ENCODE data around the gene PIGU. TPM values are rescaled to one million over a fixed set of nuclear protein-coding genes. Genes with fewer than 3 reads are reported as not detected.

PIGU gene
- total RNA-seq, 1 donor from 2014 or later = 40.1 TPM

GRCh38 chr20:34560614-34561013, 116.3 kb downstream of the PIGU start:
- no peak for DNase-seq (ENCODE audit: low spot score)
- Mint-ChIP-seq H3K27ac (no peak overlapping the region), H3K9me3 (no peaks in the 10 kb centered on the region), H3K27me3 (ENCODE audit: insufficient read depth, low read depth) (peaks cover 2% of the 10 kb centered on the region), H3K4me1 (no peaks in the 10 kb centered on the region), H3K36me3 (peaks cover 2% of the 10 kb centered on the region), H3K4me3 (no peak overlapping the region)
- Histone ChIP-seq H3K4me1 (no peaks in the 10 kb centered on the region), H3K27me3 (peaks cover 30% of the 10 kb centered on the region), H2AFZ (replicated peaks) (no peak overlapping the region), H3K9ac (no peak overlapping the region), H4K20me1 (ENCODE audit: low read depth) (peaks cover 11% of the 10 kb centered on the region), H3K36me3 (no peaks in the 10 kb centered on the region), H3K4me2 (no peak overlapping the region), H3K27ac (no peak overlapping the region), H3K9me3 (ENCODE audit: low read depth) (no peaks in the 10 kb centered on the region), H3K79me2 (ENCODE audit: low read depth) (no peaks in the 10 kb centered on the region), H3F3A (ENCODE audit: low read depth) (peaks cover 12% of the 10 kb centered on the region), H3K4me3 (no peak overlapping the region)
- TF ChIP-seq CTCF (IDR thresholded peaks at IDR 0.05) (no peak), EZH2 (IDR thresholded peaks at IDR 0.05) (no peak), EZH2phosphoT487 (IDR thresholded peaks at IDR 0.05) (no peak)

DNA sequence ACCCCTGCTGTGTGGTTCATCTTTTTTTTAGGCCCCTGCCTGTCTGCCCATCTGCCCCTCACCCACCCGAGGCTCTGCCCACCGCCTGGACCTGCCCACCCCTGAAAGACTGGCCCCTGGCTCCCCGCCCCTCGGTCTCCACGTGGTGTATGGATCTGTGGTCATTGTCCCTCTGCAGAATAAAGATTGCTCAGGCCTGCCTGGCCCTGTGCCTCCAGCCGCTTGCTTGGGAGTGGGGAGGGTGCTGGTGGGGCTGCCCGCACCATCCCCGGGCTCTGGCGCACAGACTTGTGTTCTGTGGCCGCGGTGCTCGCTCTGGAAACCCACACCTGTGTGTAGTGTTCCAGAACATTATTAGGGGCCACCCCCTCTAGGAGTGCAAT, 116.8 kb downstream of the PIGU start:
- Histone ChIP-seq H3K79me2 (ENCODE audit: low read depth) (no peaks in the 10 kb centered on the region), H3K36me3 (no peaks in the 10 kb centered on the region), H3F3A (ENCODE audit: low read depth) (peaks cover 12% of the 10 kb centered on the region), H2AFZ (replicated peaks) (no peak overlapping the region), H3K9ac (no peak overlapping the region), H3K4me2 (no peak overlapping the region), H3K4me1 (no peaks in the 10 kb centered on the region), H3K4me3 (no peak overlapping the region), H3K27ac (no peak overlapping the region), H4K20me1 (ENCODE audit: low read depth) (peaks cover 11% of the 10 kb centered on the region), H3K9me3 (ENCODE audit: low read depth) (no peaks in the 10 kb centered on the region), H3K27me3 (peaks cover 30% of the 10 kb centered on the region)
- peaks cover 2% of the 10 kb centered on the region for H3K27me3 Mint-ChIP-seq (ENCODE audit: insufficient read depth, low read depth)
- no peak overlapping the region for H3K27ac Mint-ChIP-seq
- DNase-seq (ENCODE audit: low spot score) = no peak
- no peaks in the 10 kb centered on the region for H3K9me3 Mint-ChIP-seq
- TF ChIP-seq EZH2 (IDR thresholded peaks at IDR 0.05) (no peak), EZH2phosphoT487 (IDR thresholded peaks at IDR 0.05) (no peak), CTCF (IDR thresholded peaks at IDR 0.05) (no peak)
- H3K36me3 Mint-ChIP-seq = peaks cover 2% of the 10 kb centered on the region
- H3K4me1 Mint-ChIP-seq = no peaks in the 10 kb centered on the region
- peak overlapping the region; percentile 60 for H3K4me3 Mint-ChIP-seq

DNA sequence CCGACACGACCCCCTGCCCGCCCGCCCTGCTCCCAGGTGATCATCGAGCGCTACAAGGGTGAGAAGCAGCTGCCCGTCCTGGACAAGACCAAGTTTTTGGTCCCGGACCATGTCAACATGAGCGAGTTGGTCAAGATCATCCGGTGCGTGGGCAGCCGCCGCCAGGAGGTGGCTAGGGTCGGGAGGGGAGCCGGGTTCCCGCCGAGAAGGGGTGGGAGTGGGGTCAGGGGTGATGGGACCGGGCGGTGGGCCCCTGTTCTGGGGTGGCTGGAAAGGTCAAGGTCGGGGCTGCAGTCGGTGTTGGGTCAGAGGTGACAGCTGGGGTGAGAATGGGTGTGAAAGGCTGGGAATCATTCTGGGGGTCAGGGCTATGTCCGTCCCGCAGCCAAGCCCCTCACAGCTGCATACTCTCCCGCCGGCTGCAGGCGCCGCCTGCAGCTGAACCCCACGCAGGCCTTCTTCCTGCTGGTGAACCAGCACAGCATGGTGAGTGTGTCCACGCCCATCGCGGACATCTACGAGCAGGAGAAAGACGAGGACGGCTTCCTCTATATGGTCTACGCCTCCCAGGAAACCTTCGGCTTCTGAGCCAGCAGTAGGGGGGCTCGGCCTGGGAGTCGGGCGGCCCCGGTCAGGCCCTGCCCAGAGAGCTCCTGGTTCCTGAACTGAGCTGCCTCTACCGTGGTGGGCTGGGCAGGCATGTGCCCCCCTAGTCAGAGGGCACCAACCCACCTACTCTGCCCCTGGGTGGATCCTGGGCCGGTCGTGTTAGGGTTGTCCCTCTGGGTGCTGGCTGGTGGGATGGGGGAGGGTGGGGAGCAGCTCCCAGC, 117.4 kb downstream of the PIGU start:
- Histone ChIP-seq H4K20me1 (ENCODE audit: low read depth) (peaks cover 11% of the 10 kb centered on the region), H2AFZ (replicated peaks) (no peak overlapping the region), H3F3A (ENCODE audit: low read depth) (peaks cover 12% of the 10 kb centered on the region), H3K4me3 (peak overlapping the region; percentile 60), H3K36me3 (no peaks in the 10 kb centered on the region), H3K27me3 (peaks cover 30% of the 10 kb centered on the region), H3K9ac (no peak overlapping the region), H3K9me3 (ENCODE audit: low read depth) (no peaks in the 10 kb centered on the region), H3K79me2 (ENCODE audit: low read depth) (no peaks in the 10 kb centered on the region), H3K4me1 (no peaks in the 10 kb centered on the region), H3K4me2 (peak overlapping the region; percentile 76), H3K27ac (no peak overlapping the region)
- H3K9me3 Mint-ChIP-seq = no peaks in the 10 kb centered on the region
- peak; percentile 20 for DNase-seq (ENCODE audit: low spot score)
- H3K4me3 Mint-ChIP-seq = peak overlapping the region; percentile 82
- no peaks in the 10 kb centered on the region for H3K4me1 Mint-ChIP-seq
- no peak for TF ChIP-seq EZH2 (IDR thresholded peaks at IDR 0.05)
- no peak for TF ChIP-seq EZH2phosphoT487 (IDR thresholded peaks at IDR 0.05)
- no peak for TF ChIP-seq CTCF (IDR thresholded peaks at IDR 0.05)
- H3K27ac Mint-ChIP-seq = peak overlapping the region; percentile 42
- peaks cover 2% of the 10 kb centered on the region for H3K27me3 Mint-ChIP-seq (ENCODE audit: insufficient read depth, low read depth)
- peaks cover 2% of the 10 kb centered on the region for H3K36me3 Mint-ChIP-seq
